Ramos (cell line): ENCODE data around the gene AFF1.

Experiments used
- in situ Hi-C: fragments of 300-500 bp; cut with MboI; formaldehyde crosslinking; loops from one replicate; pipeline ENCODE4 v1.14.3; 2022; ENCODE audit warnings: low sequenced_read_pairs; ENCODE audit not compliant: unreplicated experiment

AFF1 gene

GRCh38 chr4:87165892-87166291, 231.1 kb downstream of the AFF1 start:
- in situ Hi-C loops, result no loop called here

- in situ Hi-C loops, result no loop called here
Measured at GRCh38 chr4:87166296-87166854, 231.6 kb downstream of the AFF1 start.

GRCh38 chr4:87171944-87172343, 237.1 kb downstream of the AFF1 start:
- in situ Hi-C loops, result no loop called here

- in situ Hi-C loops, result no loop called here
Measured at GRCh38 chr4:87174672-87175071, 239.9 kb downstream of the AFF1 start.

GRCh38 chr4:87179751-87180150, 244.9 kb downstream of the AFF1 start:
- in situ Hi-C loops, result no loop called here

- in situ Hi-C loops, result no loop called here
Measured at GRCh38 chr4:87180767-87181166, 246.0 kb downstream of the AFF1 start.

GRCh38 chr4:87185146-87185870, 250.5 kb downstream of the AFF1 start:
- in situ Hi-C loops, result no loop called here

- in situ Hi-C loops, result no loop called here
Measured at GRCh38 chr4:87188048-87188447, 253.2 kb downstream of the AFF1 start.

GRCh38 chr4:87188932-87189331, 254.1 kb downstream of the AFF1 start:
- in situ Hi-C loops, result no loop called here
